RWPE2 (cell line): ENCODE measurements around the gene TENM4.

Source experiments
- ATAC-seq: fragments of 200-7000 bp; cut with Tn5 transposase; 3 replicates; pipeline ENCODE4 v1.9.1; 2021; ENCODE audit warnings: low read depth
- DNase-seq: peaks from one replicate; pipeline ENCODE4 v3.0.0-alpha.2; 2020; ENCODE audit warnings: low spot score
- H3K27ac ChIP-seq: fragments of 450-650 bp; 2 replicates; pipeline ENCODE4 v1.5.1; 2017; ENCODE audit warnings: mild to moderate bottlenecking; ENCODE audit not compliant: poor library complexity, severe bottlenecking
- H3K27me3 ChIP-seq: fragments of 250-450 bp; sonication (Bioruptor Pico); 2 replicates; pipeline ENCODE4 v1.5.1; 2021; ENCODE audit warnings: mild to moderate bottlenecking, moderate library complexity; ENCODE audit not compliant: insufficient read depth, poor library complexity, severe bottlenecking
- H3K36me3 ChIP-seq: fragments of 250-450 bp; sonication (Bioruptor Pico); 2 replicates; pipeline ENCODE4 v1.5.1; 2020; ENCODE audit warnings: low read depth, mild to moderate bottlenecking, moderate library complexity
- H3K4me1 ChIP-seq: fragments of 250-450 bp; sonication (Bioruptor Pico); 2 replicates; pipeline ENCODE4 v1.5.1; 2021; ENCODE audit warnings: mild to moderate bottlenecking, moderate library complexity; ENCODE audit not compliant: insufficient read depth, poor library complexity, severe bottlenecking
- H3K4me3 ChIP-seq: fragments of 250-450 bp; sonication (Bioruptor Pico); 2 replicates; pipeline ENCODE4 v1.5.1; 2021; ENCODE audit warnings: mild to moderate bottlenecking, moderate library complexity; ENCODE audit not compliant: severe bottlenecking
- H3K9me3 ChIP-seq: fragments of 250-450 bp; sonication (Bioruptor Pico); 2 replicates; pipeline ENCODE4 v1.5.1; 2021; ENCODE audit warnings: mild to moderate bottlenecking, moderate library complexity; ENCODE audit not compliant: severe bottlenecking
- CTCF ChIP-seq: fragments of 450-650 bp; IDR thresholded peaks from one replicate; pipeline ENCODE4 v1.5.1; 2017; ENCODE audit warnings: mild to moderate bottlenecking, moderate library complexity; ENCODE audit not compliant: poor library complexity, severe bottlenecking

TENM4 gene

GRCh38 chr11:78912778-78913177, 528.1 kb downstream of the TENM4 start:
- no peak for TF ChIP-seq CTCF
- ATAC-seq (no peak), DNase-seq (no peak)
- Histone ChIP-seq H3K27me3 (no peaks in the 10 kb centered on the region), H3K36me3 (no peaks in the 10 kb centered on the region), H3K9me3 (no peaks in the 10 kb centered on the region), H3K27ac (no peak overlapping the region), H3K4me1 (peaks cover 4% of the 10 kb centered on the region), H3K4me3 (no peak overlapping the region)

- Histone ChIP-seq H3K36me3 (no peaks in the 10 kb centered on the region), H3K9me3 (no peaks in the 10 kb centered on the region), H3K27ac (no peak overlapping the region), H3K4me3 (no peak overlapping the region), H3K4me1 (peaks cover 9% of the 10 kb centered on the region), H3K27me3 (no peaks in the 10 kb centered on the region)
- no peak for TF ChIP-seq CTCF
- DNase-seq (no peak), ATAC-seq (no peak)
Observed at GRCh38 chr11:78910322-78910721, 530.5 kb downstream of the TENM4 start.

GRCh38 chr11:78909386-78909785, 531.4 kb downstream of the TENM4 start:
- H3K9me3 ChIP-seq: no peaks in the 10 kb centered on the region
- H3K27me3 ChIP-seq: no peaks in the 10 kb centered on the region
- no peaks in the 10 kb centered on the region for H3K36me3 ChIP-seq
- ATAC-seq: no peak
- no peak for TF ChIP-seq CTCF
- DNase-seq: no peak
- peaks cover 9% of the 10 kb centered on the region for H3K4me1 ChIP-seq
- H3K27ac ChIP-seq: no peak overlapping the region
- H3K4me3 ChIP-seq: no peak overlapping the region

GRCh38 chr11:78907636-78908035, 533.2 kb downstream of the TENM4 start:
- no peak for DNase-seq
- H3K27me3 ChIP-seq: no peaks in the 10 kb centered on the region
- no peaks in the 10 kb centered on the region for H3K9me3 ChIP-seq
- H3K36me3 ChIP-seq: no peaks in the 10 kb centered on the region
- H3K4me1 ChIP-seq: peaks cover 9% of the 10 kb centered on the region
- ATAC-seq: peak; percentile 90
- H3K4me3 ChIP-seq: no peak overlapping the region
- no peak overlapping the region for H3K27ac ChIP-seq
- TF ChIP-seq CTCF: no peak

GRCh38 chr11:78906566-78906965, 534.3 kb downstream of the TENM4 start:
- no peak overlapping the region for H3K27ac ChIP-seq
- no peak for TF ChIP-seq CTCF

More at GRCh38 chr11:78906566-78906965, 534.3 kb downstream of the TENM4 start:
- DNase-seq: no peak
- Histone ChIP-seq H3K4me1 (peaks cover 9% of the 10 kb centered on the region), H3K9me3 (no peaks in the 10 kb centered on the region), H3K27me3 (no peaks in the 10 kb centered on the region), H3K36me3 (no peaks in the 10 kb centered on the region), H3K4me3 (no peak overlapping the region)
- no peak for ATAC-seq
